ENCODE measurements around the gene ALK.

DNA sequence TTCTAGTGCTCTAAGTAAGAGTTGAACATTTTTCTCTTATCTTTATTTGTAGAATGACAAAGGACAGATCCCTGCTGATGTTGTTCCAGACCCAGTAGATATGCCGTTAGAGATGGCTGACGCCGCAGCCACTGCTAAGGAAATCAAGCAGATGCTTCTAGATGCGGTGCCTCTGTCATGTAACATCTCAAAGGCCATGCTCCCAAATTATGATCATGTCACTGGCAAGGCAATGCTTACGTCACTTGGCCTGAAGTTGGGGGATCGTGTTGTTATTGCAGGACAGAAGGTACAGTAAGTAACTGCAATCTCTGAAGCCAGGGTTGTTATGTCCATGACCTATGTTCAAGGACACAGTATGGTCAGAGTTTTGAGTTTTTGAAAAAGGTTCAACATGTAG lies 777.7 kb downstream of the ALK start:
- TF ChIP-seq EP300 (IDR thresholded peaks at IDR 0.05) (no peak), POLR2AphosphoS5 (IDR thresholded peaks at IDR 0.05) (no peak)
- TF ChIP-seq, protein P1, sequence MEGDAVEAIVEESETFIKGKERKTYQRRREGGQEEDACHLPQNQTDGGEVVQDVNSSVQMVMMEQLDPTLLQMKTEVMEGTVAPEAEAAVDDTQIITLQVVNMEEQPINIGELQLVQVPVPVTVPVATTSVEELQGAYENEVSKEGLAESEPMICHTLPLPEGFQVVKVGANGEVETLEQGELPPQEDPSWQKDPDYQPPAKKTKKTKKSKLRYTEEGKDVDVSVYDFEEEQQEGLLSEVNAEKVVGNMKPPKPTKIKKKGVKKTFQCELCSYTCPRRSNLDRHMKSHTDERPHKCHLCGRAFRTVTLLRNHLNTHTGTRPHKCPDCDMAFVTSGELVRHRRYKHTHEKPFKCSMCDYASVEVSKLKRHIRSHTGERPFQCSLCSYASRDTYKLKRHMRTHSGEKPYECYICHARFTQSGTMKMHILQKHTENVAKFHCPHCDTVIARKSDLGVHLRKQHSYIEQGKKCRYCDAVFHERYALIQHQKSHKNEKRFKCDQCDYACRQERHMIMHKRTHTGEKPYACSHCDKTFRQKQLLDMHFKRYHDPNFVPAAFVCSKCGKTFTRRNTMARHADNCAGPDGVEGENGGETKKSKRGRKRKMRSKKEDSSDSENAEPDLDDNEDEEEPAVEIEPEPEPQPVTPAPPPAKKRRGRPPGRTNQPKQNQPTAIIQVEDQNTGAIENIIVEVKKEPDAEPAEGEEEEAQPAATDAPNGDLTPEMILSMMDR (IDR thresholded peaks at IDR 0.05): no peak
